Inflammatory macrophage (primary cell): ENCODE measurements around the gene DLAT.
"Not testable (repeated sequence)": the region's sequence is repeated elsewhere in the genome, so short reads cannot be mapped to it uniquely, and the experiment has no call there.

Experiments used
- DNase-seq, 2 donors: peaks; one replicate each; pipeline ENCODE4 v3.0.0-alpha.2; 2020 to 2022

The DLAT gene

GRCh38 chr11:112050721-112051120 lies 25.5 kb downstream of the DLAT start:
- no peak for DNase-seq

GRCh38 chr11:112051768-112052167 lies 26.6 kb downstream of the DLAT start:
- no peak for DNase-seq

DNA sequence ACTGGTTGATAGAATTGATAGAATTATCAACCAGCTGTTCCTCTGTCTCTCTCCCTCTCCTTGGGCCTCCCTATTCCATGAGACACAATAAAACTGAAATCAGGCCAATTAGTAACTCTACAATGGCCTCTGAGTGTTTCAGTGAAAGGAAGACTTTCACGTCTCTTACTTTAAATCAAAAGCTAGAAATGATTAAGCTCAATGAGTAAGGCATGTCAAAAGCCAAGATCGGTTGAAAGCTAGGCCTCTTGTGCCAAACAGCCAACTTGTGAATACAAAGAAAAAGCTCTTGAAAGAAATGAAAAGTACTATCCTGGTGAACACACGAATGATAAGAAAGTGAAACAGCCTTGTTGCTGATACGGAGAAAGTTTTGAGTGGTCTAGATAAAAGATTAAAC lies 32.0 kb downstream of the DLAT start:
- DNase-seq, result no peak

- DNase-seq, result no peak
Observed at GRCh38 chr11:112058103-112058502, 32.9 kb downstream of the DLAT start.

GRCh38 chr11:112062923-112063322 lies 37.7 kb downstream of the DLAT start:
- no peak for DNase-seq

DNA sequence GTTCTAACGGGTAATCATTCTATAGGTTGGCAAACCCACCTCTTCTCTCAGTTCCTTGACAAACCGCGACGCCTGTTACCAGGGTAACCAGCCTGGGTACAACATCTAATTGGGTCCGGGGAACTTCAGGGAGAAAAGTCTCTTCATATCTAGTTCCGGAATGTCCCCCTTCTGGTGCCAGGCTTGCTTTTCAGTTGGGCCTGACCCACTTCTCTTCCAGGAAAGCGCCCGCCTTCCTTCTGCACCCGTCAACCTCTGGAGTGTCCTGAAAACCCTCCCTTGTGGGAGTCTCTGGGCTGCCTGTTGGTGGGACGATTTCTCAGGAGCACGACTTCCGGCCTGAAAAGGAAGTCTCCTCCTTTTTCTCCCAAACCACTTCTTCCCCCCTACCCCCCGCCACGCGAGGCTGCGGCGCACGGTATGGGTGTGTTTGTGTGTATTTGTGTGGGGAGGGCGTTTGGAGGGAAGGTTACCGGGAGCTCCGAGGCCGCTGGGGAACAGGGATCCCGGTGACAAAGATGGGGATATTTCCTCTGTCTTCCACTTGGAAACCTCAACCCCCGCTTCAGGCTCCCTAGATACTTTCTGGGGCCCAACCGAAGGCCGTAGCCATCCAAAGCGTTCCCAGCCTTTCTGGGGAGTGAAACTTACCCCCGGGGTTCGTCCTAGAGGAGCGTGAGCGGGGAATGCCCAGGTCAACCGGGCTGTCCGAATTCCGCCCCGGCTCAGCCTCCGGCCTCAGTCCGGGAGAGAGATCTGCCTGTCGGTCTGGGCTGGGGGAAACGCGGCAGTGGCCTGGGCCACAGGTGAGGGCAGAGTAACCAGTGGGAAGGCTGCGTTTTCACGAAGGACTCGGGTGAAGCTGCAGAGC lies 49.0 kb downstream of the DLAT start, which contains the start of the genes NKAPD1 and PIH1D2:
Gene NKAPD1 (plus strand): TSS at position 359 of the 871 bp plus-strand sequence. CDS start 1,276 bp downstream, outside the sequence.
Gene PIH1D2 (minus strand): TSS at position 77 of the 871 bp plus-strand sequence. CDS start 843 bp downstream, outside the sequence.
- peak; percentile 89 to 91 for DNase-seq

DNA sequence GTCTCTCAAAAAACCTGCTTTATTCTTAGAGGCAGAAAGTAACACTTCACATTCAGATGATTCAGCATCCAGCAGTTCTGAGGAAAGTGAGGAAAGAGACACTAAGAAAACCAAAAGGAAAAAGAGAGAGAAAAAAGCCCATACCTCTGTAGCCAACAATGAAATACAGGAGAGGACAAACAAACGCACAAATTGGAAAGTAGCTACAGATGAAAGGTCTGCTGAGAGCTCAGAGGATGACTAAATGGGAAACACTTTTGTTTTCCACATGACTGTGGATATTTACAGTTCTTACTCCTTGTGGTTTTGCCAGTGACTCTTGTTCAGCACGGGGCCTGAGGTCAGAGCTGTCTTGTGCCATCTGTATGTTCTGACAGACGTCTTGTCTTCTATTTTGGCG lies 57.5 kb downstream of the DLAT start:
- DNase-seq, result peak; percentile 46 to 77

- DNase-seq, result peak; percentile 18 to 48
Observed at GRCh38 chr11:112085822-112086421, 60.7 kb downstream of the DLAT start.

DNA sequence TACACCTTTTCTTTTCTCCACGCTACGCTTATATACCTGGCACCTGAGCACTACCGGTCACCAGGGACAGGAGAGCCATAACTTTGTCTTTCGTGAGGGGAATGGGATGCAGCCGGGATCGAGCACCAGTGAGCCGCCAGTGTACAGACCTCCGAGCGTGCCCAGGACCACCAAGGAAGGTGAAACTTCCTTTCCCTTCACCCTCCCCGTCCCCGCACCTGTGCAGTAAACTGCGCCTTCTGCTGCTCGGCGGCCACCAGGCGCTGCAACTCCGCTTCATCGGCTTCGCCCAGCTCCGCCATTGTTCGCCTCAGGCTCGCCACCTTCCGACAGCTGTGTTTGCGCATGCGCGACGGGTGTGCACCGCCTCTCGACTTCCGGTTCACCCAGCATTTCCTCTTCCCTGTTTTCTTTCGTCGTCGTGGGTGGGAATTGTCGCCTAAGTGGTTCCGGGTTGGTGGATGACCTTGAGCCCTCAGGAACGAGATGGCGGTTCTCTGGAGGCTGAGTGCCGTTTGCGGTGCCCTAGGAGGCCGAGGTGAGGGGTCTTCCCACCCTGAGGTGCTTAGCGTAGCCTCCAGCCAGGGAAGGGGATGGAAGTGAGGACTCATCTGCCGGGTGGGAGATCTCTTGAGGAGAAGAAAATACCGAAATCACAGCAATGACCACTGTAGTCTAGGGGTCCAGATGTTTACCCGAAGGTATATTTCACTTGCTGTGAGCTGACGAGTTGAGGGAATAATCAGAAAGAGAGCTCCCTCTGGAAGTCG lies 61.4 kb downstream of the DLAT start, which contains the start of the genes SDHD and TIMM8B:
Gene SDHD (plus strand): TSS at position 452 of the 770 bp plus-strand sequence. CDS start 35 bp downstream, at position 487.
Gene TIMM8B (minus strand): TSS at position 335 of the 770 bp plus-strand sequence. CDS start 33 bp downstream, at position 302.
- DNase-seq, result peak; percentile 97 to 98

- peak in 1 of 2 donors; percentile 5 for DNase-seq
Observed at GRCh38 chr11:112087212-112087611, 62.0 kb downstream of the DLAT start.

DNA sequence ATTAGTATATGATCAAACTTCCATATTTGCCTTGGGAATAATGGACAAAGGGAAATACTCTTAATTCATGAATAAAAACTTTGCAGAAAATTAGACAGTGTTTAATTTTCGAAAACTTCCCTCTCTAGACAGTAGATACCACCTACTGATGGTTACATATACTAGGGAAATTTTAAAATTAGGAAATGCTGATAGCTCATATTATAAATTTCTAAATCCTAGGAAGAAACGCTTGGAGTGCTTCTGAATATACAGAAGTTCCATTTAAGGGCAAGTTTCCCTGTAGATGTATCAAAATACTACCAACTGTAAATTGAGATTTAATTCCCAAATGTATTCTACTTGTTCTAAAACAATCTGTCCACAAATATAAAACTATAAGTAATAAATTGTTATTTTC lies 70.1 kb downstream of the DLAT start:
- not testable (repeated sequence) for DNase-seq

DNA sequence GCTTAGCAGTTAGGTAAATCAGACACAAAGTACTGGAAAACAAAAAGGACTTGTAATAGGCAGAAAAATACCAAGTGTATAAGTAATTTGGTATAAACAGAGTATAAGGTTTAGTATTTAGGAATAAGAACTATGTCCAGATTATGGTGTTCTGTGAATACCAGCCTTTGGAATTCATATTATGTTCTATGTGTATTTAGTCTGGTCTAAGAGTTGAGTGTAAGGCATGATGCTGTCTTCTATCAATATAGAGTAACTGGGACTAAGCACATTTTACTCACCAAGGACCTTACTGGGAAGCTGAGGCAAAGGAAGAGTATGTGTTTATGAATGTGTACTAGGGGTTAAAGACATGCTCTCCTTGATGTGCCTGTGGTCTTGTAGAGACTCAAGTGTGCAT lies 71.0 kb downstream of the DLAT start:
- no peak for DNase-seq

- no peak for DNase-seq
Observed at GRCh38 chr11:112097734-112098528, 72.7 kb downstream of the DLAT start.

DNA sequence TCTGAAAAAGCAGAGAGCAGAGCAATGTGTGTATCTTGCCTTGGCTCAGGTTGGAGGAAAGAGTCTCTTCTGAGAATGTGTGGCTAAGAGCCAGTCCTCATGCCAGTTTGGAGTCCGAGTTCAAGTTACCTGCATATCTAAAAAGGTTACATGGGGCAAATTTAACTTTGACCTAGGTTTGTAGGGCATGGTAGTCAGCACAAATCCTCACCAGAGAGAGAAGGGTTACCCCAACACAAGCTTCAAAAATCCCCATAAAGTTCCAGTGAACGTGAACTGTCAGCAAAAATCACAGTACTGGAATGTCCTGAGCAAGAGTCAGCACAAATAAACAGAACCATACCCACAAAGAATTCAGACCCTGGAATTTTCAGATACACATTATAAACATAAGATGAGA lies 75.3 kb downstream of the DLAT start:
- DNase-seq, result no peak

DNA sequence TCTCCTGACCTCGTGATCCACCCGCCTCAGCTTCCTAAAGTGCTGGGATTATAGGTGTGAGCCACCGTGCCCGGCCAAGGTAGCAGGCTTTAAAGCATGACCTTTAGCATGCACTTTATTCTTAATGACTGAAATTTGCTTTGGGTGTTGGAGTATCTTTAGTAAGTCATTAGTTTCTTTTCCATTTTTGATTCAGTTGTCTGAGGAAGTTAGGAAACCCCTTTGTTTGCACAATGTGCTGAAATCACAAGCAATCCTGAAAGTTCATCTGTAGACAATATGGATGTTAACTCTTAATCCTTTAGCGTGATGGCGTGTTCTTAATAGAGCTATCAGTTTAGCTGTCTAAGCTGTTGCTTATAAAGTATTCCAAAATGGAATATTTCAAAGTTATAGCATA lies 78.2 kb downstream of the DLAT start:
- peak; percentile 70 to 82 for DNase-seq

- no peak for DNase-seq
Observed at GRCh38 chr11:112106070-112106469, 80.9 kb downstream of the DLAT start.
